IPS-15b (cell line): ENCODE results near the gene ZSWIM7.
A peak's percentile ranks its signal among the peaks of the same experiment; 100 is the strongest.

Experiments
- H3K27me3 ChIP-seq: one replicate; pipeline ENCODE4 v1.6.1; 2013; ENCODE audit warnings: low read length; ENCODE audit not compliant: control insufficient read depth, insufficient read depth
- H3K36me3 ChIP-seq: one replicate; pipeline ENCODE4 v1.6.1; 2013; ENCODE audit warnings: low read length; ENCODE audit not compliant: control insufficient read depth, insufficient read depth
- H3K4me1 ChIP-seq: one replicate; pipeline ENCODE4 v1.6.1; 2013; ENCODE audit warnings: mild to moderate bottlenecking, low read length; ENCODE audit not compliant: control insufficient read depth, insufficient read depth
- H3K4me3 ChIP-seq: one replicate; pipeline ENCODE4 v1.5.1; 2013; ENCODE audit warnings: low read depth, low read length
- H3K9ac ChIP-seq: one replicate; pipeline ENCODE4 v1.6.1; 2013; ENCODE audit warnings: low read depth, mild to moderate bottlenecking, low read length
- H3K9me3 ChIP-seq: one replicate; pipeline ENCODE4 v1.6.1; 2013; ENCODE audit warnings: mild to moderate bottlenecking, low read length; ENCODE audit not compliant: control insufficient read depth, insufficient read depth

ZSWIM7 gene

DNA sequence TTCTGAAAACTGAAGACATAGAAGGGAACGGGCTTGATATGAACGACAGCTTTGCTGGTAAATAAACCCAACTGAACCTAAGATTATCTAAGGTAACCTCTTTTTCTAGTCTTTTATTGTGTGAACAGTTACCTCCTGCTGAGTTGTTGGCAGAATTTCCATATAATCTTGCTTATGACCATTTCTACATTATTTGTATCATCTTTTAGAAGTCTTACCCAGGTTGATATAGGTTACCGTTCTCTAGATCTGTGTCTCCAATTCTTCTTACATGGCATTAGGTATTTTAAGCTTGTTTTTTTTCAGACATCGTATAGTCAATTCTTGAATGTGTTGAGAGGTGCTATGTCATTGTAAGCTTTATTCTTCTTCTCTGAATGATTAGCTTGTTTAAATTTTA is 24.4 kb upstream of the ZSWIM7 start:
- peaks cover 24% of the 10 kb centered on the region for H3K36me3 ChIP-seq
- no peaks in the 10 kb centered on the region for H3K9me3 ChIP-seq
- no peak overlapping the region for H3K4me3 ChIP-seq

GRCh38 chr17:16019347-16019746 is 19.8 kb upstream of the ZSWIM7 start:
- Histone ChIP-seq H3K9ac (no peak overlapping the region), H3K9me3 (no peaks in the 10 kb centered on the region), H3K4me1 (no peaks in the 10 kb centered on the region), H3K36me3 (peaks cover 2% of the 10 kb centered on the region), H3K27me3 (no peaks in the 10 kb centered on the region), H3K4me3 (no peak overlapping the region)

More for the DNA sequence above, 24.4 kb upstream of the ZSWIM7 start:
- H3K4me1 ChIP-seq = no peaks in the 10 kb centered on the region
- no peaks in the 10 kb centered on the region for H3K27me3 ChIP-seq
- no peak overlapping the region for H3K9ac ChIP-seq

DNA sequence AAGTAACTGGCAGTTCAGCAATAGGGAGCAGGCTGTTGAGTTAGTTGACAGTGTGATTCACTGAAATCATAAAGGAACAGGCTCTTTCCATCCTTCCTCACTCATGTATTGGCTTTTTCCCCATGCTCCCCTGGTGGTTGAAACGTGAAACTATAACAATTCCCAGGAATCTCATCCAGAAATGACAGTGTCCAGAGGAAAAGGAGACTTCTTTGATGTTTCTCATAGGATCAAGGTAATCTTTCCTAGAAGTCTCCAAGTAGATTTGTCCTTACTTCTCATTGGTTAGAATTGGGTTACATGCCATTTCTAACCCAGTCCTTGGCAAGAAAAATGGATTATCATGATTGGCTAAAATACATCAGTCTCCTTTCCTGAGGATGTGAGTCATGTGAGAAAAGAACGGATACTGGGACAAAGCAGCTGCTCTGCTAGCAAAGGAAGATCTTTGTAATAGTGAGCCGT is 14.5 kb upstream of the ZSWIM7 start:
- no peaks in the 10 kb centered on the region for H3K36me3 ChIP-seq
- no peaks in the 10 kb centered on the region for H3K27me3 ChIP-seq
- no peaks in the 10 kb centered on the region for H3K9me3 ChIP-seq

DNA sequence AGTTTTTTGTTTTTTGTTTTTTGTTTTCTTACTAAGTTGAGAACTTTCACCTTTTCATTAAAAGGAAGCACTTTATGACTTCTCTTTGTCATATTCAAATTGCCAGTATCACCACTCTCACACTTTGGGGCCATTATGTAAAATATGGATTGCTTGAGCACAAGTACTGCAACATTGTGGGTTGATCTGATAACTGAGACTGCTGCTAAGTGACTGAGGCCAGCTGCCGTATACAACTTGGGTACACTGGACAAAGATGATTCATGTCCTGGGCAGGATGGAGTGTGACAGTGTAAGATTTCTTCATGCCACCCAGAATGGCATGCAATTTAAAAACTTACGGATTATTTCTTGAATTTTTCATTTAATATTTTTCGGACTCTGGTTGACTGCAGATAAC is 7.9 kb upstream of the ZSWIM7 start:
- Histone ChIP-seq H3K27me3 (no peaks in the 10 kb centered on the region), H3K4me1 (no peaks in the 10 kb centered on the region), H3K4me3 (no peak overlapping the region), H3K36me3 (peaks cover 29% of the 10 kb centered on the region), H3K9me3 (no peaks in the 10 kb centered on the region), H3K9ac (no peak overlapping the region)

More for the DNA sequence above, 14.5 kb upstream of the ZSWIM7 start:
- no peaks in the 10 kb centered on the region for H3K4me1 ChIP-seq
- H3K9ac ChIP-seq = no peak overlapping the region
- no peak overlapping the region for H3K4me3 ChIP-seq

- Histone ChIP-seq H3K36me3 (peaks cover 32% of the 10 kb centered on the region), H3K9ac (no peak overlapping the region)
Observed at GRCh38 chr17:16005636-16006035, 6.1 kb upstream of the ZSWIM7 start.

GRCh38 chr17:16003841-16004240 is 4.3 kb upstream of the ZSWIM7 start:
- no peaks in the 10 kb centered on the region for H3K9me3 ChIP-seq
- H3K36me3 ChIP-seq = peaks cover 32% of the 10 kb centered on the region
- no peaks in the 10 kb centered on the region for H3K27me3 ChIP-seq
- H3K4me3 ChIP-seq = no peak overlapping the region
- no peak overlapping the region for H3K9ac ChIP-seq
- H3K4me1 ChIP-seq = peaks cover 6% of the 10 kb centered on the region

More at GRCh38 chr17:16005636-16006035, 6.1 kb upstream of the ZSWIM7 start:
- no peak overlapping the region for H3K4me3 ChIP-seq
- no peaks in the 10 kb centered on the region for H3K27me3 ChIP-seq
- peaks cover 6% of the 10 kb centered on the region for H3K4me1 ChIP-seq
- H3K9me3 ChIP-seq = no peaks in the 10 kb centered on the region

DNA sequence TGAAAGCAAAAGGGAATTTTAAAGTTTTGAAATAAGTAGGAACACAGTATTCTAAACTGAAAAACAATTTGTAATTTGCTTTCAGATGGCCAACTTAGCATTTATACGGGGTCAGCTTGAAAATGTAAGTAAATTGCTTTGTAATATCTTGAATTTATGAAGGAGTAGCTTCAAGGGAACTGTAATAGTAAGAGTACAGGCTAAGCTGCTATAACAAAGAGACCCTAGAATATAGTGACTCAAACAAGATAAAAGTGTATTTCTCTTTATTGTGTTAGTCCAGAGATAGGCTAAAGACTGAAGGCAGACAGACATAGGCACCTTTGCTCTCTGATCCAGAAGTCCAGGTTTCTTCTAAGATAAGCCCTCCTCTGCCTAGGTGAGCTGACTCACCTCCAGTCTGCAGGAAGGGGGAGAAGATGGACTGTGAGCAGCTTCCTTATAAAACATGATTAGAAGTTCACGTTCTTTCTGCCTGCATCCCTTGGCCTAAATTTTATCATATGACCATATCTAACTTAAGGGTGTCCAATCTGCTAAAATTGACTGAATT is 3.3 kb upstream of the ZSWIM7 start:
- H3K4me3 ChIP-seq = no peak overlapping the region
- H3K4me1 ChIP-seq = peaks cover 6% of the 10 kb centered on the region
- no peak overlapping the region for H3K9ac ChIP-seq
- H3K36me3 ChIP-seq = peaks cover 32% of the 10 kb centered on the region
- no peaks in the 10 kb centered on the region for H3K9me3 ChIP-seq
- H3K27me3 ChIP-seq = no peaks in the 10 kb centered on the region

- peaks cover 32% of the 10 kb centered on the region for H3K36me3 ChIP-seq
- H3K4me1 ChIP-seq = peaks cover 6% of the 10 kb centered on the region
- peak overlapping the region; percentile 87 for H3K4me3 ChIP-seq
- H3K27me3 ChIP-seq = no peaks in the 10 kb centered on the region
- H3K9me3 ChIP-seq = no peaks in the 10 kb centered on the region
- no peak overlapping the region for H3K9ac ChIP-seq
Observed at GRCh38 chr17:16001226-16001897, 1.9 kb upstream of the ZSWIM7 start.

GRCh38 chr17:15999974-16000827 is 697 bp upstream of the ZSWIM7 start:
- Histone ChIP-seq H3K36me3 (peaks cover 27% of the 10 kb centered on the region), H3K9me3 (no peaks in the 10 kb centered on the region), H3K27me3 (no peaks in the 10 kb centered on the region), H3K4me3 (peak overlapping the region; percentile 87), H3K4me1 (peaks cover 6% of the 10 kb centered on the region), H3K9ac (peak overlapping the region; percentile 82)

- H3K36me3 ChIP-seq = peaks cover 9% of the 10 kb centered on the region
- H3K27me3 ChIP-seq = no peaks in the 10 kb centered on the region
- H3K9me3 ChIP-seq = no peaks in the 10 kb centered on the region
- H3K4me1 ChIP-seq = peaks cover 6% of the 10 kb centered on the region
- H3K4me3 ChIP-seq = no peak overlapping the region
- H3K9ac ChIP-seq = no peak overlapping the region
Observed at GRCh38 chr17:15998031-15998562, 1.4 kb downstream of the ZSWIM7 start.

DNA sequence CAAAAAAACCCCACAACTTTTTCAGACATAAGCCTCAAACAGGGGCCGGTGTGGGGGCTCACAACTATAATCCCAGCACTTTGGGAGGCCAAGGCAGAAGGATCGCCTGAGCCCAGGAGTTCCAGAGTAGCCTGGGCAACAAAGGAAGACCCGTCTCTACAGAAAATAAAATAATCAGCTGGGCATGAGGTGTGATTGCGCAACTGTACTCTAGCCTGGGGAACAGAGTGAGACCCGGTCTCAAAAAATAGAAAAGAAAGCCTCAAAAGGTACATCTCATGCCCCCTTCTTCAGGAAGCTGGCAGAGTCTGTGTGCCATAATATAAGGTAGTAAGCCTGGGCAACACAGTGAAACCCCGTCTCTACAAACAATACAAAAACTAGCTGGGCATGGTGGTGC is 3.2 kb downstream of the ZSWIM7 start:
- Histone ChIP-seq H3K36me3 (no peaks in the 10 kb centered on the region), H3K4me3 (no peak overlapping the region), H3K9ac (no peak overlapping the region), H3K27me3 (no peaks in the 10 kb centered on the region), H3K9me3 (no peaks in the 10 kb centered on the region), H3K4me1 (peaks cover 5% of the 10 kb centered on the region)
